ENCODE data around the gene ADAMTSL3. TPM values are rescaled to one million over a fixed set of nuclear protein-coding genes. Genes with fewer than 3 reads are reported as not detected.

Gene ADAMTSL3
- total and polyA plus RNA-seq, 2 donors (not counting 1 experiment from before 2014, with no cell fraction given), result 0.01 TPM; not detected in 1

DNA sequence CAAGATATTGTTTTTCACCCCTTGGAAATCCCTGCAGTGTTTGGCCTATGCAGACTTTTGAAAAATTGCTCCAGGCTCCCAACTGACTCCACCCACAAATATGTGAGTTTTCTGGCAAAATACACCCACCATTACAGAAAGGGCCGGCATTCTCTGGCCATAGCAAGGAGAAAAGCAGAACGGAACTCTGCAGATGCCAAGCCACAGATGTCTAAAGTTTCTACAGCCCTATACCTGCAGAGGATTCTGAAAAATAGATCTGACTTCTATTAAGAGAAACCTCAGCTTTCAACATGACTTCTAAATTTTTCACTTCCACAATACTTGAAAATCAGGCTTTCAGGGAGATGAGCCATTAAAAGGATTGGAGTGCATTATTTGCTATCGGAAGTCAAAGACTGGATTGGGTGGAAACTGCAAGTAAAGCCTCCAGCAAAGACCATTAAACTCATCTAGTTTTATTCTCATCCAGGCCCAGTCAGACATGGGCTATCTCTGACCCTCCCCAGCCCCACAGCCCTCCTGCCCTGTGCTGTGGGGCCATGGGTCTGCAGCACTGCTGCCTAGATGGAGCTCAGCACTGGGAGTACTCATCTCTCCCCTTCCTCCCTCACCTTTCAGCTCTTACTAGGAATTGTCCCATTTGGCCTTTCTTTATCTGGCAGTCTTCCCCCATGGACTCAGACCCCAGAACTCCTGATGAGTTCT lies 338.6 kb downstream of the ADAMTSL3 start:
- peaks cover 2% of the 10 kb centered on the region for H3K4me1 Mint-ChIP-seq
- Histone ChIP-seq H3K27me3 (replicated peaks in 1 of 4; ENCODE audit: control extremely low read depth in 1 of 4, control insufficient read depth in 3 of 4, insufficient read depth in 4 of 4, low read length in 3 of 4) (peaks cover 0 to 5% (median 0%) of the 10 kb centered on the region in 4 experiments), H3K36me3 (replicated peaks in 1 of 2; ENCODE audit: control extremely low read depth in 1 of 2, control insufficient read depth in 1 of 2, extremely low read depth in 1 of 2, insufficient read depth in 2 of 2, low read length in 1 of 2) (no peaks in the 10 kb centered on the region), H3K9ac (ENCODE audit: low read length) (no peak overlapping the region), H3K4me2 (replicated peaks; ENCODE audit: low read depth, low read length, poor library complexity, severe bottlenecking) (no peak overlapping the region), H3K9me3 (ENCODE audit: control extremely low read depth in 1 of 3, control insufficient read depth in 2 of 3, insufficient read depth in 1 of 3, low read length in 2 of 3) (no peaks in the 10 kb centered on the region), H4K20me1 (ENCODE audit: control insufficient read depth, insufficient read depth, low read length, poor library complexity, severe bottlenecking) (no peaks in the 10 kb centered on the region), H3K27ac (ENCODE audit: low read length in 2 of 2) (no peak overlapping the region), H3K4me1 (ENCODE audit: control insufficient read depth in 2 of 2, insufficient read depth in 2 of 2, low read length in 2 of 2) (peaks cover 0 to 3% of the 10 kb centered on the region in 2 donors), H3K79me2 (ENCODE audit: control insufficient read depth, insufficient read depth, low read length) (no peaks in the 10 kb centered on the region), H2AFZ (ENCODE audit: insufficient read depth, low read depth, low read length, poor library complexity, severe bottlenecking) (no peak overlapping the region), H3K4me3 (ENCODE audit: control extremely low read depth in 1 of 5, extremely low read depth in 1 of 5, insufficient read depth in 1 of 5, low read depth in 2 of 5, low read length in 4 of 5) (no peak overlapping the region)
- ChIA-PET CTCF (no interaction called here), POLR2A (no interaction called here)
- H3K27me3 Mint-ChIP-seq, result peaks cover 2% of the 10 kb centered on the region
- WGBS (ENCODE audit: insufficient coverage), result 67% methylated on average over 2 of the region's 3 CpGs
- no peak overlapping the region for H3K27ac Mint-ChIP-seq
- ATAC-seq (ENCODE audit: low read depth) (no peak), DNase-seq (no peak)
- no peaks in the 10 kb centered on the region for H3K9me3 Mint-ChIP-seq (ENCODE audit: insufficient read depth)
- no peak overlapping the region for H3K4me3 Mint-ChIP-seq
- TF ChIP-seq, protein P1, sequence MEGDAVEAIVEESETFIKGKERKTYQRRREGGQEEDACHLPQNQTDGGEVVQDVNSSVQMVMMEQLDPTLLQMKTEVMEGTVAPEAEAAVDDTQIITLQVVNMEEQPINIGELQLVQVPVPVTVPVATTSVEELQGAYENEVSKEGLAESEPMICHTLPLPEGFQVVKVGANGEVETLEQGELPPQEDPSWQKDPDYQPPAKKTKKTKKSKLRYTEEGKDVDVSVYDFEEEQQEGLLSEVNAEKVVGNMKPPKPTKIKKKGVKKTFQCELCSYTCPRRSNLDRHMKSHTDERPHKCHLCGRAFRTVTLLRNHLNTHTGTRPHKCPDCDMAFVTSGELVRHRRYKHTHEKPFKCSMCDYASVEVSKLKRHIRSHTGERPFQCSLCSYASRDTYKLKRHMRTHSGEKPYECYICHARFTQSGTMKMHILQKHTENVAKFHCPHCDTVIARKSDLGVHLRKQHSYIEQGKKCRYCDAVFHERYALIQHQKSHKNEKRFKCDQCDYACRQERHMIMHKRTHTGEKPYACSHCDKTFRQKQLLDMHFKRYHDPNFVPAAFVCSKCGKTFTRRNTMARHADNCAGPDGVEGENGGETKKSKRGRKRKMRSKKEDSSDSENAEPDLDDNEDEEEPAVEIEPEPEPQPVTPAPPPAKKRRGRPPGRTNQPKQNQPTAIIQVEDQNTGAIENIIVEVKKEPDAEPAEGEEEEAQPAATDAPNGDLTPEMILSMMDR (IDR thresholded peaks at IDR 0.05), result no peak
- TF ChIP-seq EZH2 (IDR thresholded peaks at IDR 0.05; ENCODE audit: borderline replicate concordance, insufficient read depth, low read depth, low read length, poor library complexity, severe bottlenecking), result no peak
- intact Hi-C loops (cut with micrococcal nuclease), result no loop called here

DNA sequence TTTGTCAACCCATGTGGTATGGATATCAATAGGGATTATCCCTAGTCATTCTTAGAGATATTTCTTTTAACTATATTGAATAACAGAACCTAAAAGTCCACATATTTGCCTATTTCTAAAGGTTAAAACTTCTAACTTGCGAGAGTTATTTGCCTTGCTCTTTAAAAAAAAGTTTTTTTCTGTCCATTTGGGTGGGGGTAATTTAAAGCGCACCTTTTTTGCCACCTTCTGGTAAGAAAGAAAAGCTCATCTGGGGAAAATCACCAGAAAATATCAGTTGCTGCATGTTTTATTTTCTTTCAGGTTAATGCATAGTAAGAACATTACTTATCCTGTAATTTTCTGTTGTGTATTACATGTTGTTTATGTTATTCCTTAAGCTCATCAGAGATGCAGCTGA lies 339.7 kb downstream of the ADAMTSL3 start:
- ATAC-seq (ENCODE audit: low read depth), result no peak
- CTCF ChIA-PET, result no interaction called here

More for the DNA sequence above, 339.7 kb downstream of the ADAMTSL3 start:
- intact Hi-C loops (cut with micrococcal nuclease), result no loop called here
- Histone ChIP-seq H2AFZ (ENCODE audit: insufficient read depth, low read depth, low read length, poor library complexity, severe bottlenecking) (no peak overlapping the region), H3K79me2 (ENCODE audit: control insufficient read depth, insufficient read depth, low read length) (no peaks in the 10 kb centered on the region), H3K36me3 (replicated peaks in 1 of 2; ENCODE audit: control extremely low read depth in 1 of 2, control insufficient read depth in 1 of 2, extremely low read depth in 1 of 2, insufficient read depth in 2 of 2, low read length in 1 of 2) (no peaks in the 10 kb centered on the region), H3K4me3 (ENCODE audit: control extremely low read depth in 1 of 5, extremely low read depth in 1 of 5, insufficient read depth in 1 of 5, low read depth in 2 of 5, low read length in 4 of 5) (no peak overlapping the region), H3K27ac (ENCODE audit: low read length in 2 of 2) (no peak overlapping the region), H3K4me1 (ENCODE audit: control insufficient read depth in 2 of 2, insufficient read depth in 2 of 2, low read length in 2 of 2) (peaks cover 0 to 3% of the 10 kb centered on the region in 2 donors), H4K20me1 (ENCODE audit: control insufficient read depth, insufficient read depth, low read length, poor library complexity, severe bottlenecking) (no peaks in the 10 kb centered on the region), H3K27me3 (replicated peaks in 1 of 4; ENCODE audit: control extremely low read depth in 1 of 4, control insufficient read depth in 3 of 4, insufficient read depth in 4 of 4, low read length in 3 of 4) (peaks cover 0 to 5% (median 0%) of the 10 kb centered on the region in 4 experiments), H3K4me2 (replicated peaks; ENCODE audit: low read depth, low read length, poor library complexity, severe bottlenecking) (no peak overlapping the region), H3K9me3 (ENCODE audit: control extremely low read depth in 1 of 3, control insufficient read depth in 2 of 3, insufficient read depth in 1 of 3, low read length in 2 of 3) (no peaks in the 10 kb centered on the region), H3K9ac (ENCODE audit: low read length) (no peak overlapping the region)
- Mint-ChIP-seq H3K27ac (no peak overlapping the region), H3K9me3 (ENCODE audit: insufficient read depth) (no peaks in the 10 kb centered on the region), H3K4me1 (peaks cover 2% of the 10 kb centered on the region), H3K4me3 (no peak overlapping the region), H3K27me3 (peaks cover 2% of the 10 kb centered on the region)
- DNase-seq, result no peak
- TF ChIP-seq EZH2 (IDR thresholded peaks at IDR 0.05; ENCODE audit: borderline replicate concordance, insufficient read depth, low read depth, low read length, poor library complexity, severe bottlenecking), result no peak
- TF ChIP-seq, protein P1 (IDR thresholded peaks at IDR 0.05), result no peak
- no CpG with 5 or more reads among the region's 2 CpGs for WGBS (ENCODE audit: insufficient coverage)
- POLR2A ChIA-PET, result no interaction called here
